A673 (cell line): ENCODE measurements around the gene FBXO34. TPM values are rescaled to one million over a fixed set of nuclear protein-coding genes. Genes with fewer than 3 reads are reported as not detected.

Source experiments
- BruUV-seq: library from RNA; stranded (reverse); fragments of 400-500 nt; replicated peaks from 2 replicates; lab custom pipeline; 2021; lab: Mats Ljungman, UMichigan
- CTCF ChIA-PET: fragments of 300-600 bp; sonication (Branson Sonifier 250); formaldehyde crosslinking; loops from one replicate; lab custom pipeline; 2022; ENCODE audit warnings: antibody characterized with exemption; lab: Charles Lee
- POLR2A ChIA-PET: fragments of 300-600 bp; sonication (Branson Sonifier 250); formaldehyde crosslinking; loops from one replicate; lab custom pipeline; 2022; ENCODE audit warnings: antibody characterized with exemption; ENCODE audit not compliant: low non-redundant PET; lab: Charles Lee
- DNase-seq: peaks from one replicate; pipeline ENCODE4 v3.0.0-alpha.2; 2015; ENCODE audit warnings: low spot score
- H3K27ac ChIP-seq: fragments of 200-600 bp; sonication (generic); 2 replicates; pipeline ENCODE4 v1.5.1; 2016; ENCODE audit warnings: mixed run types, low read depth, mild to moderate bottlenecking, mixed read lengths, antibody characterized with exemption, low read length; ENCODE audit not compliant: poor library complexity, severe bottlenecking
- H3K27me3 ChIP-seq: fragments of 200-600 bp; sonication (generic); replicated peaks from 2 replicates; pipeline ENCODE4 v1.6.1; 2017; ENCODE audit warnings: mixed run types, low read depth, mild to moderate bottlenecking, mixed read lengths, antibody characterized with exemption, low read length; ENCODE audit not compliant: insufficient read depth, poor library complexity
- H3K36me3 ChIP-seq: fragments of 200-600 bp; sonication (generic); 2 replicates; pipeline ENCODE4 v1.6.1; 2016; ENCODE audit warnings: mixed run types, mild to moderate bottlenecking, mixed read lengths, antibody characterized with exemption, low read length; ENCODE audit not compliant: insufficient read depth, poor library complexity, severe bottlenecking
- H3K4me1 ChIP-seq: fragments of 200-600 bp; sonication (generic); 2 replicates; pipeline ENCODE4 v1.6.1; 2017; ENCODE audit warnings: mixed run types, mild to moderate bottlenecking, mixed read lengths, antibody characterized with exemption, low read length; ENCODE audit not compliant: insufficient read depth, poor library complexity, severe bottlenecking
- H3K4me3 ChIP-seq: fragments of 200-600 bp; sonication (generic); 2 replicates; pipeline ENCODE4 v1.5.1; 2016; ENCODE audit warnings: low read depth, mixed run types, mild to moderate bottlenecking, mixed read lengths, low read length; ENCODE audit not compliant: poor library complexity, severe bottlenecking
- H3K9me3 ChIP-seq: fragments of 200-600 bp; sonication (generic); 2 replicates; pipeline ENCODE4 v1.6.1; 2016; ENCODE audit warnings: mixed run types, low read depth, mild to moderate bottlenecking, mixed read lengths, antibody characterized with exemption, low read length; ENCODE audit not compliant: poor library complexity, severe bottlenecking
- EZH2 ChIP-seq: fragments of 200-600 bp; sonication (generic); IDR thresholded peaks from 2 replicates; pipeline ENCODE4 v1.6.1; 2017; ENCODE audit warnings: borderline replicate concordance, low read depth, mild to moderate bottlenecking, mixed read lengths, antibody characterized with exemption, low read length; ENCODE audit not compliant: poor library complexity, severe bottlenecking
- intact Hi-C: fragments of 100-400 bp; cut with micrococcal nuclease; formaldehyde crosslinking; loops from one replicate; pipeline ENCODE4 v1.10.0; 2022; ENCODE audit not compliant: unreplicated experiment
- total RNA-seq: library from RNA; stranded (reverse); gene quantifications from 2 replicates; pipeline ENCODE4 v1.2.3, GENCODE V29; 2021
- TF ChIP-seq, protein P1 (sequence below): fragments of 300-800, 200-600 bp; sonication (generic); conservative IDR thresholded peaks from 2 replicates; pipeline ENCODE4 v1.5.1; 2017; ENCODE audit warnings: low read depth, mild to moderate bottlenecking, antibody characterized with exemption, low read length, moderate library complexity, mixed read lengths

The FBXO34 gene
- total RNA-seq, 1 experiment from 2014 or later: 20.9 TPM

DNA sequence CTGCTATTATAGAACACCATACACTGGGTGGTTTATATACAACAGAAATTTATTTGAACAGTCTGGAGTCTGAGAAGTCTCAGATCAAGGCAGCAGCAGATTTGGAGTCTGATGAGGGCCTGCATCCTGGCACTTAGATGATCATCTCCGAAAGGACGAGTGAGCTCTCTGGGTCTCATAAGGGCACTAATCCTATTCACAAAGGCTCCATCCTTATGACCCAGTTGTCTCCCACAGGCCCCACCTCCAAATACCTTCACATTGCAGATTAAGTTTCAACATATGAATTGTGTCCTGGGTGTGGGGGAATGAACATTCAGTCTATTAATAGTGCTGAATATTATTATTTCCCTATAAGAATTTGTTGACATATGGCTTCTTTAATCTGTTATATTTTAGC, 53.6 kb downstream of the FBXO34 start:
- no TSS peak for BruUV-seq
- ChIA-PET CTCF (no interaction called here), POLR2A (no interaction called here)
- Histone ChIP-seq H3K4me1 (no peaks in the 10 kb centered on the region), H3K36me3 (no peaks in the 10 kb centered on the region), H3K27ac (no peak overlapping the region), H3K9me3 (no peaks in the 10 kb centered on the region), H3K4me3 (no peak overlapping the region), H3K27me3 (no peaks in the 10 kb centered on the region)
- DNase-seq: no peak
- no peak for TF ChIP-seq EZH2
- TF ChIP-seq, protein P1, sequence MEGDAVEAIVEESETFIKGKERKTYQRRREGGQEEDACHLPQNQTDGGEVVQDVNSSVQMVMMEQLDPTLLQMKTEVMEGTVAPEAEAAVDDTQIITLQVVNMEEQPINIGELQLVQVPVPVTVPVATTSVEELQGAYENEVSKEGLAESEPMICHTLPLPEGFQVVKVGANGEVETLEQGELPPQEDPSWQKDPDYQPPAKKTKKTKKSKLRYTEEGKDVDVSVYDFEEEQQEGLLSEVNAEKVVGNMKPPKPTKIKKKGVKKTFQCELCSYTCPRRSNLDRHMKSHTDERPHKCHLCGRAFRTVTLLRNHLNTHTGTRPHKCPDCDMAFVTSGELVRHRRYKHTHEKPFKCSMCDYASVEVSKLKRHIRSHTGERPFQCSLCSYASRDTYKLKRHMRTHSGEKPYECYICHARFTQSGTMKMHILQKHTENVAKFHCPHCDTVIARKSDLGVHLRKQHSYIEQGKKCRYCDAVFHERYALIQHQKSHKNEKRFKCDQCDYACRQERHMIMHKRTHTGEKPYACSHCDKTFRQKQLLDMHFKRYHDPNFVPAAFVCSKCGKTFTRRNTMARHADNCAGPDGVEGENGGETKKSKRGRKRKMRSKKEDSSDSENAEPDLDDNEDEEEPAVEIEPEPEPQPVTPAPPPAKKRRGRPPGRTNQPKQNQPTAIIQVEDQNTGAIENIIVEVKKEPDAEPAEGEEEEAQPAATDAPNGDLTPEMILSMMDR: no peak
- intact Hi-C loops: no loop called here

DNA sequence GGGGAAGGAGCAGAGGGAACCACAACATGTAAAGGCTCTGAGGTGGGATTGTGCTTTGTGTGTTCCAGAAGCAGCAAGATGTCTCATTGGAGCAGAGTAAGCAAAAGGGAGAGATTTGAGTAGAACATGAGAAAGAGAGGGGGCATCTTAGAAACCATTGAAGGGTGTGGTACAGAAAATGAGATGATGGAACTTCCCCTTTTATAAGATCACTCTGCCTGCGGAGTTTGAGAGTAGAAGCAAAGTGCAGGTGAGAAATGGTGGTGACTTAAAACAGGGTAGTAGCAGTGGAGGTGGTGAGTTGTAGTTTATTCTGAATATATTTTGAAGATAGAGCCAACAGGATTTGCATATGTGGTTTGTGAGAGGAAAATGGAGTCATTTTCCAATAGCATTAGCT, 56.0 kb downstream of the FBXO34 start:
- ChIA-PET CTCF (no interaction called here), POLR2A (no interaction called here)
- intact Hi-C loops: no loop called here
- no peak for DNase-seq
- Histone ChIP-seq H3K27me3 (no peaks in the 10 kb centered on the region), H3K4me1 (no peaks in the 10 kb centered on the region), H3K27ac (no peak overlapping the region), H3K36me3 (no peaks in the 10 kb centered on the region), H3K9me3 (no peaks in the 10 kb centered on the region), H3K4me3 (no peak overlapping the region)
- BruUV-seq: no TSS peak
- TF ChIP-seq EZH2: no peak
- TF ChIP-seq, protein P1: no peak

- DNase-seq: no peak
- POLR2A ChIA-PET: no interaction called here
- no peaks in the 10 kb centered on the region for H3K9me3 ChIP-seq
- CTCF ChIA-PET: no interaction called here
- intact Hi-C loops: no loop called here
- no peaks in the 10 kb centered on the region for H3K36me3 ChIP-seq
- no peak overlapping the region for H3K27ac ChIP-seq
- TF ChIP-seq EZH2: no peak
- no TSS peak for BruUV-seq
- no peak overlapping the region for H3K4me3 ChIP-seq
- H3K27me3 ChIP-seq: no peaks in the 10 kb centered on the region
- no peaks in the 10 kb centered on the region for H3K4me1 ChIP-seq
Observed at GRCh38 chr14:55328317-55328716, 57.1 kb downstream of the FBXO34 start.

GRCh38 chr14:55329999-55330710, 58.9 kb downstream of the FBXO34 start:
- no peak overlapping the region for H3K27ac ChIP-seq
- no TSS peak for BruUV-seq
- peaks cover 4% of the 10 kb centered on the region for H3K4me1 ChIP-seq
- no peak for DNase-seq
- CTCF ChIA-PET: no interaction called here
- TF ChIP-seq, protein P1: no peak
- TF ChIP-seq EZH2: no peak
- intact Hi-C loops: no loop called here
- H3K36me3 ChIP-seq: no peaks in the 10 kb centered on the region
- POLR2A ChIA-PET: no interaction called here
- no peaks in the 10 kb centered on the region for H3K27me3 ChIP-seq
- no peaks in the 10 kb centered on the region for H3K9me3 ChIP-seq
- H3K4me3 ChIP-seq: no peak overlapping the region
